Measurements from ENCODE around the gene ADGRF4. TPM values are rescaled to one million over a fixed set of nuclear protein-coding genes. Genes with fewer than 3 reads are reported as not detected.

ADGRF4 gene
- total RNA-seq, 1 experiment from 2014 or later, result not detected

- no peak overlapping the region for H2BK120ac ChIP-seq (ENCODE audit: low read depth, low read length, poor library complexity, severe bottlenecking)
- H3K79me2 ChIP-seq (ENCODE audit: insufficient read depth, low read length), result no peaks in the 10 kb centered on the region
- Mint-ChIP-seq H3K4me3 (no peak overlapping the region), H3K36me3 (ENCODE audit: insufficient read depth in 1 of 3, low read depth in 3 of 3) (no peaks in the 10 kb centered on the region; a peak in 1 of 7 replicates), H3K27ac (no peak overlapping the region), H3K27me3 (ENCODE audit: low read depth) (no peaks in the 10 kb centered on the region), H3K9me3 (no peaks in the 10 kb centered on the region), H3K4me1 (no peaks in the 10 kb centered on the region; a peak in 1 of 4 replicates)
- no CpG with 5 or more reads among the region's 1 CpG for WGBS (ENCODE audit: extremely low coverage, insufficient read length, low lambda C conversion rate)
- H4K5ac ChIP-seq (ENCODE audit: insufficient read length, low read depth, low read length), result no peak overlapping the region
- no peak overlapping the region for H3K18ac ChIP-seq (ENCODE audit: insufficient read length, low read depth, low read length)
- H2BK5ac ChIP-seq (ENCODE audit: insufficient read length, low read length), result no peak overlapping the region
- H3K9ac ChIP-seq (ENCODE audit: extremely low read depth, insufficient read length, low read length), result no peak overlapping the region
- H3K79me1 ChIP-seq (ENCODE audit: insufficient read depth, low read depth, low read length, poor library complexity, severe bottlenecking), result no peaks in the 10 kb centered on the region
- H3K14ac ChIP-seq (ENCODE audit: insufficient read depth, low read length), result no peak overlapping the region
- H4K91ac ChIP-seq (ENCODE audit: insufficient read length, low read depth, low read length), result no peak overlapping the region
- H3K9me3 ChIP-seq (ENCODE audit: control insufficient read depth, low read depth, low read length), result no peaks in the 10 kb centered on the region
- H3K27ac ChIP-seq (ENCODE audit: insufficient read length, low read depth, low read length), result no peak overlapping the region
- no peak overlapping the region for H2BK20ac ChIP-seq (ENCODE audit: low read depth, low read length, poor library complexity, severe bottlenecking)
- no peak overlapping the region for H3K56ac ChIP-seq (ENCODE audit: insufficient read length, low read depth, low read length)
- H3K4ac ChIP-seq (ENCODE audit: low read depth, low read length), result no peak overlapping the region
- no peak overlapping the region for H2BK15ac ChIP-seq (ENCODE audit: low read depth, low read length)
- H2AK5ac ChIP-seq (ENCODE audit: insufficient read length, low read length), result no peak overlapping the region
- no peak overlapping the region for H3K23ac ChIP-seq (ENCODE audit: insufficient read length, low read depth, low read length)
- no peak overlapping the region for H3T11ph ChIP-seq (ENCODE audit: low read length)
- H4K8ac ChIP-seq (replicated peaks; ENCODE audit: insufficient read length, low read depth, low read length), result no peak overlapping the region
- no peaks in the 10 kb centered on the region for H4K20me1 ChIP-seq (ENCODE audit: control insufficient read depth, insufficient read depth, insufficient read length)
- no peak overlapping the region for H3K4me2 ChIP-seq (ENCODE audit: insufficient read depth, insufficient read length, low read length)
- no peaks in the 10 kb centered on the region for H3K23me2 ChIP-seq (ENCODE audit: insufficient read length, low read depth, low read length, poor library complexity, severe bottlenecking)
- H2AFZ ChIP-seq (ENCODE audit: low read length), result no peak overlapping the region
- no peaks in the 10 kb centered on the region for H3K27me3 ChIP-seq (ENCODE audit: insufficient read depth, low read length)
- no peak overlapping the region for H2BK12ac ChIP-seq (ENCODE audit: insufficient read length, low read depth, low read length)
- no peak for TF ChIP-seq CTCF (conservative IDR thresholded peaks at IDR 0.05)
- no peak for DNase-seq
- H3K4me1 ChIP-seq (ENCODE audit: insufficient read depth, low read length), result no peaks in the 10 kb centered on the region
Observed at GRCh38 chr6:47678739-47679138, 19.6 kb upstream of the ADGRF4 start.

All from H9 (cell line).